ENCODE measurements around the gene BCL2L14.

DNA sequence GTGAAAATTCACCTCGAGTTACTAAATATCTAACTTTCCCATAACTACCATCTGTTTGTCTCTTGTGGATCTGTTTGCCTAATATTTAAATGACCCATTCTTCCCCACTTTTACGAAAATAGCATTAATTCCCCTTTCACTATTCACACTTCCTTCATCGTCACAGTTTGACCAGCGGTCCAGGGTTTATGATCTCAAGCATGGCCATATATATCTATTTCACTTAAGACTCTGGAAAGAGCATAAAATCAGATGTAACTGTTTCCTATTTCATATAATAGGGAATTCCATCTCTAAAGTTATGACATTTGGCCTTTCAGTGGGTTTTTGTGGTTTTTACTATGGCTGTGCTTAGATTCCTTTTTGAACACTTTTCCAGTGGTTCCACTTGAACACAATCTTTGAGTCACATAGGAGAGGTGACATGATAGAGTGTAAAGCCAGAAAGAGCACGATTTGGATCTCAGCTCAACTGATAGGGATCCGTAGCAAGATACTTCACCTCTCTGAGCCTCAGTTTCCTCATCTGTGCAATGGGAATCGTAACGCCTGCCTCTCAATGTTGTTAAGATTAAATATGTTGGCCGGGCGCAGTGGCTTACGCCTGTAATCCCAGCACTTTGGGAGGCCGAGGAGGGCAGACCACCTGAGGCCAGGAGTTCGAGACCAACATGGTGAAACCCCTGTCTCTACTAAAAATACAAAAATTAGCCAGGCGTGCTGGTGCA, 754 bp upstream of the BCL2L14 start:
- TF ChIP-seq CTCF (optimal IDR thresholded peaks at IDR 0.05 in 1 of 3, IDR thresholded peaks at IDR 0.05 in 1 of 3, conservative IDR thresholded peaks at IDR 0.05 in 1 of 3; ENCODE audit: extremely low read depth in 1 of 3, insufficient read depth in 2 of 3, low read length in 3 of 3) (no peak), EZH2 (IDR thresholded peaks at IDR 0.05; ENCODE audit: low read length) (no peak)
